Jurkat, Clone E6-1 (cell line): ENCODE measurements around the gene FBLN2.

ENCODE experiments used
- DNase-seq: peaks from one replicate; pipeline ENCODE4 v3.0.0-alpha.2; 2011; ENCODE audit warnings: low read depth, low spot score
- H3K4me3 ChIP-seq: 2 replicates; pipeline ENCODE4 v1.5.1; 2011; ENCODE audit warnings: mild to moderate bottlenecking, low read length, control low read depth, moderate library complexity

Gene FBLN2

GRCh38 chr3:13665582-13666226, 116.8 kb downstream of the FBLN2 start:
- DNase-seq = no peak
- H3K4me3 ChIP-seq = no peak overlapping the region

- H3K4me3 ChIP-seq = no peak overlapping the region
- DNase-seq = no peak
Observed at GRCh38 chr3:13666227-13666619, 117.3 kb downstream of the FBLN2 start.

- DNase-seq = no peak
- no peak overlapping the region for H3K4me3 ChIP-seq
Observed at GRCh38 chr3:13666781-13667709, 118.1 kb downstream of the FBLN2 start.

- DNase-seq = no peak
- H3K4me3 ChIP-seq = no peak overlapping the region
Observed at GRCh38 chr3:13668136-13668535, 119.2 kb downstream of the FBLN2 start.

GRCh38 chr3:13669457-13669856, 120.5 kb downstream of the FBLN2 start:
- DNase-seq = no peak
- H3K4me3 ChIP-seq = no peak overlapping the region

GRCh38 chr3:13670292-13670691, 121.4 kb downstream of the FBLN2 start:
- H3K4me3 ChIP-seq = no peak overlapping the region
- DNase-seq = no peak

GRCh38 chr3:13671482-13672233, 122.7 kb downstream of the FBLN2 start:
- H3K4me3 ChIP-seq = no peak overlapping the region
- no peak for DNase-seq

- no peak overlapping the region for H3K4me3 ChIP-seq
- DNase-seq = no peak
Observed at GRCh38 chr3:13673207-13673606, 124.3 kb downstream of the FBLN2 start.

- DNase-seq = no peak
- no peak overlapping the region for H3K4me3 ChIP-seq
Observed at GRCh38 chr3:13674538-13675185, 125.7 kb downstream of the FBLN2 start.

GRCh38 chr3:13676356-13677017, 127.6 kb downstream of the FBLN2 start:
- H3K4me3 ChIP-seq = no peak overlapping the region
- no peak for DNase-seq

GRCh38 chr3:13677272-13677671, 128.3 kb downstream of the FBLN2 start:
- no peak for DNase-seq
- H3K4me3 ChIP-seq = no peak overlapping the region

GRCh38 chr3:13681931-13682330, 133.0 kb downstream of the FBLN2 start:
- no peak for DNase-seq
- H3K4me3 ChIP-seq = no peak overlapping the region

- no peak for DNase-seq
- H3K4me3 ChIP-seq = no peak overlapping the region
Observed at GRCh38 chr3:13682331-13683013, 133.5 kb downstream of the FBLN2 start.

- DNase-seq = no peak
- H3K4me3 ChIP-seq = no peak overlapping the region
Observed at GRCh38 chr3:13683288-13683687, 134.4 kb downstream of the FBLN2 start.

GRCh38 chr3:13683772-13684171, 134.8 kb downstream of the FBLN2 start:
- DNase-seq = no peak
- H3K4me3 ChIP-seq = no peak overlapping the region

GRCh38 chr3:13684350-13684749, 135.4 kb downstream of the FBLN2 start:
- DNase-seq = no peak
- H3K4me3 ChIP-seq = no peak overlapping the region

GRCh38 chr3:13684854-13685253, 135.9 kb downstream of the FBLN2 start:
- DNase-seq = no peak
- no peak overlapping the region for H3K4me3 ChIP-seq

GRCh38 chr3:13685721-13686120, 136.8 kb downstream of the FBLN2 start:
- no peak overlapping the region for H3K4me3 ChIP-seq
- no peak for DNase-seq
